Fibroblast of lung (primary cell): ENCODE measurements around the gene PAPPA. TPM values are rescaled to one million over a fixed set of nuclear protein-coding genes. Genes with fewer than 3 reads are reported as not detected.

Experiments
- DNase-seq, 2 donors: peaks; one replicate each; pipeline versions ENCODE4 v3.0.0 to v3.0.0-alpha.2; 2010; ENCODE audit warnings: low read depth in 2 of 2
- H2AFZ ChIP-seq: 2 replicates; pipeline ENCODE4 v1.5.1; 2012; ENCODE audit warnings: low read length, control low read depth, inconsistent platforms
- H3K27ac ChIP-seq: 2 replicates; pipeline ENCODE4 v1.5.1; 2011; ENCODE audit warnings: low read length, control low read depth; ENCODE audit not compliant: insufficient read depth
- H3K27me3 ChIP-seq: 2 replicates; pipeline ENCODE4 v1.5.1; 2011; ENCODE audit warnings: mild to moderate bottlenecking, low read length; ENCODE audit not compliant: control insufficient read depth, insufficient read depth
- H3K36me3 ChIP-seq: 2 replicates; pipeline ENCODE4 v1.5.1; 2011; ENCODE audit warnings: low read length; ENCODE audit not compliant: control insufficient read depth, insufficient read depth
- H3K4me1 ChIP-seq: 2 replicates; pipeline ENCODE4 v1.5.1; 2011; ENCODE audit warnings: low read length; ENCODE audit not compliant: control insufficient read depth, insufficient read depth; ENCODE audit errors: extremely low read depth
- H3K4me2 ChIP-seq: 2 replicates; pipeline ENCODE4 v1.5.1; 2011; ENCODE audit warnings: low read length, control low read depth; ENCODE audit not compliant: insufficient read depth; ENCODE audit errors: extremely low read depth
- H3K4me3 ChIP-seq, 4 experiments: fragments of 200-600 bp in 1 of 4; sonication (generic) in 1 of 4; replicated peaks in 1 of 4; 2 replicates each; pipeline ENCODE4 v1.5.1; 2011 to 2016; ENCODE audit warnings: low read length in 4 of 4, low read depth in 3 of 4, mild to moderate bottlenecking in 3 of 4, control low read depth in 2 of 4, inconsistent platforms in 1 of 4, mixed read lengths in 1 of 4; ENCODE audit not compliant: insufficient read depth in 1 of 4; ENCODE audit errors: control extremely low read depth in 1 of 4
- H3K79me2 ChIP-seq: 2 replicates; pipeline ENCODE4 v1.5.1; 2012; ENCODE audit warnings: mild to moderate bottlenecking, low read length, inconsistent platforms; ENCODE audit not compliant: control insufficient read depth, insufficient read depth
- H3K9ac ChIP-seq: 2 replicates; pipeline ENCODE4 v1.5.1; 2011; ENCODE audit warnings: mild to moderate bottlenecking, low read length, control low read depth; ENCODE audit not compliant: insufficient read depth
- H3K9me3 ChIP-seq: 2 replicates; pipeline ENCODE4 v1.5.1; 2012; ENCODE audit warnings: low read depth, low read length; ENCODE audit not compliant: control insufficient read depth, insufficient read depth
- H4K20me1 ChIP-seq: 2 replicates; pipeline ENCODE4 v1.5.1; 2011; ENCODE audit warnings: low read length; ENCODE audit not compliant: control insufficient read depth, insufficient read depth; ENCODE audit errors: extremely low read depth
- CTCF ChIP-seq, 2 donors: IDR thresholded peaks in 1 of 2; conservative IDR thresholded peaks in 1 of 2; 1 replicate in 1 of 2; 2 replicates in 1 of 2; pipeline ENCODE4 v1.5.1; 2011 to 2012; ENCODE audit warnings: low read length in 2 of 2, control low read depth in 1 of 2, inconsistent platforms in 1 of 2, low read depth in 1 of 2, mild to moderate bottlenecking in 1 of 2
- EZH2 ChIP-seq: IDR thresholded peaks from 2 replicates; pipeline ENCODE4 v1.5.1; 2012; ENCODE audit warnings: low read length, control low read depth, mild to moderate bottlenecking; ENCODE audit errors: missing control alignments
- polyA plus RNA-seq, 2 donors: library from polyadenylated mRNA; depleted of rRNA in 1 of 2; stranded (reverse) in 1 of 2; unstranded in 1 of 2; fragments of >200 nt; gene quantifications; 2 replicates each; pipeline ENCODE4 v1.2.1, GENCODE V29; 2011 to 2012; ENCODE audit warnings: missing spikeins in 1 of 2
- total RNA-seq: library from RNA; depleted of rRNA; stranded (reverse); fragments of >200 nt; gene quantifications from 2 replicates; pipeline ENCODE4 v1.2.1, GENCODE V29; 2014

PAPPA gene
- total and polyA plus RNA-seq, 2 donors (not counting 1 experiment from before 2014, with no cell fraction given): 8.8 to 45.7 TPM

GRCh38 chr9:116368680-116369079 is 215.1 kb downstream of the PAPPA start:
- Histone ChIP-seq H3K4me3 (no peak overlapping the region), H3K36me3 (no peaks in the 10 kb centered on the region), H2AFZ (no peak overlapping the region), H3K27ac (no peak overlapping the region), H3K4me1 (no peaks in the 10 kb centered on the region), H3K9me3 (no peaks in the 10 kb centered on the region), H3K79me2 (no peaks in the 10 kb centered on the region), H3K9ac (no peak overlapping the region), H3K27me3 (no peaks in the 10 kb centered on the region), H3K4me2 (no peak overlapping the region), H4K20me1 (no peaks in the 10 kb centered on the region)
- TF ChIP-seq EZH2: no peak
- TF ChIP-seq CTCF (conservative IDR thresholded peaks at IDR 0.05 in 1 of 2, IDR thresholded peaks at IDR 0.05 in 1 of 2; ENCODE audit: low read depth in 1 of 2, low read length in 2 of 2): no peak
- no peak for DNase-seq

- Histone ChIP-seq H3K79me2 (no peaks in the 10 kb centered on the region), H2AFZ (no peak overlapping the region), H3K9ac (no peak overlapping the region), H3K4me1 (no peaks in the 10 kb centered on the region), H3K9me3 (no peaks in the 10 kb centered on the region), H3K4me3 (no peak overlapping the region), H3K27ac (no peak overlapping the region), H4K20me1 (no peaks in the 10 kb centered on the region), H3K27me3 (no peaks in the 10 kb centered on the region), H3K4me2 (no peak overlapping the region), H3K36me3 (no peaks in the 10 kb centered on the region)
- no peak for DNase-seq
- TF ChIP-seq EZH2 (no peak), CTCF (conservative IDR thresholded peaks at IDR 0.05 in 1 of 2, IDR thresholded peaks at IDR 0.05 in 1 of 2; ENCODE audit: low read depth in 1 of 2, low read length in 2 of 2) (no peak)
Measured at GRCh38 chr9:116369706-116370105, 216.1 kb downstream of the PAPPA start.

- H3K36me3 ChIP-seq: no peaks in the 10 kb centered on the region
Measured at GRCh38 chr9:116370556-116370955, 217.0 kb downstream of the PAPPA start.

More at GRCh38 chr9:116370556-116370955, 217.0 kb downstream of the PAPPA start:
- Histone ChIP-seq H3K4me3 (no peak overlapping the region), H4K20me1 (no peaks in the 10 kb centered on the region), H3K79me2 (no peaks in the 10 kb centered on the region), H2AFZ (no peak overlapping the region), H3K9me3 (no peaks in the 10 kb centered on the region), H3K27me3 (no peaks in the 10 kb centered on the region), H3K4me2 (no peak overlapping the region), H3K9ac (no peak overlapping the region), H3K4me1 (no peaks in the 10 kb centered on the region), H3K27ac (no peak overlapping the region)
- DNase-seq: peak in 1 of 2 donors; percentile 11
- no peak for TF ChIP-seq EZH2
- no peak for TF ChIP-seq CTCF (conservative IDR thresholded peaks at IDR 0.05 in 1 of 2, IDR thresholded peaks at IDR 0.05 in 1 of 2; ENCODE audit: low read depth in 1 of 2, low read length in 2 of 2)
